ENCODE measurements around the gene GPSM1.

GPSM1 gene

DNA sequence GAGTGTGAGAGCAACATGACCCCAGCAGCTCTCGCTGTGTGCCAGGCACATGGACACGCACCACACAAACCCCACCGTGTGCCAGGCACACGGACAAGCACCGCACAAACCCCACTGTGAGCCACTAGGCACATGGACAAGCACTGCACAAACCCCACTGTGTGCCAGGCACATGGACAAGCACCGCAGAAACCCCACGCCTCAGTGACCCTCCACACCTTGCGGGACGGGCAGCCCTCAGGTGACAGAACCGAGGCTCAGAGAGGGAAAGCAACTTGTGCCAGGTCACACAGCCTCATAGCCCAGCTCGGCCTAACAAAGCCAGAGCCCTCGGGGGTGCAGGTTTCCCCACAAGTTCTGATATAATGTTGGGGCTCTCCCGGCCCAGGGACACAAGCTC lies 2.0 kb upstream of the GPSM1 start:
- TF ChIP-seq, protein P1, sequence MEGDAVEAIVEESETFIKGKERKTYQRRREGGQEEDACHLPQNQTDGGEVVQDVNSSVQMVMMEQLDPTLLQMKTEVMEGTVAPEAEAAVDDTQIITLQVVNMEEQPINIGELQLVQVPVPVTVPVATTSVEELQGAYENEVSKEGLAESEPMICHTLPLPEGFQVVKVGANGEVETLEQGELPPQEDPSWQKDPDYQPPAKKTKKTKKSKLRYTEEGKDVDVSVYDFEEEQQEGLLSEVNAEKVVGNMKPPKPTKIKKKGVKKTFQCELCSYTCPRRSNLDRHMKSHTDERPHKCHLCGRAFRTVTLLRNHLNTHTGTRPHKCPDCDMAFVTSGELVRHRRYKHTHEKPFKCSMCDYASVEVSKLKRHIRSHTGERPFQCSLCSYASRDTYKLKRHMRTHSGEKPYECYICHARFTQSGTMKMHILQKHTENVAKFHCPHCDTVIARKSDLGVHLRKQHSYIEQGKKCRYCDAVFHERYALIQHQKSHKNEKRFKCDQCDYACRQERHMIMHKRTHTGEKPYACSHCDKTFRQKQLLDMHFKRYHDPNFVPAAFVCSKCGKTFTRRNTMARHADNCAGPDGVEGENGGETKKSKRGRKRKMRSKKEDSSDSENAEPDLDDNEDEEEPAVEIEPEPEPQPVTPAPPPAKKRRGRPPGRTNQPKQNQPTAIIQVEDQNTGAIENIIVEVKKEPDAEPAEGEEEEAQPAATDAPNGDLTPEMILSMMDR (conservative IDR thresholded peaks at IDR 0.05; ENCODE audit: low read depth, low read length) = no peak
- no peaks in the 10 kb centered on the region for H3K4me1 ChIP-seq (ENCODE audit: low read depth, poor library complexity, severe bottlenecking)
- no peaks in the 10 kb centered on the region for H4K20me1 ChIP-seq (ENCODE audit: insufficient read depth)
- H3K27ac ChIP-seq = no peak overlapping the region
- no peak overlapping the region for H3K4me2 ChIP-seq
- peaks cover 87% of the 10 kb centered on the region for H3K27me3 ChIP-seq (ENCODE audit: insufficient read depth, low read depth)
- no peak overlapping the region for H3K4me3 ChIP-seq (IDR thresholded peaks at IDR 0.05; ENCODE audit: insufficient read depth, low read depth, low read length)
- no peaks in the 10 kb centered on the region for H3K36me3 ChIP-seq (ENCODE audit: insufficient read depth)
- H3K9ac ChIP-seq = no peak overlapping the region
- no peak overlapping the region for H2AFZ ChIP-seq (ENCODE audit: low read depth)
- no peaks in the 10 kb centered on the region for H3K79me2 ChIP-seq (ENCODE audit: insufficient read depth, low read depth)

DNA sequence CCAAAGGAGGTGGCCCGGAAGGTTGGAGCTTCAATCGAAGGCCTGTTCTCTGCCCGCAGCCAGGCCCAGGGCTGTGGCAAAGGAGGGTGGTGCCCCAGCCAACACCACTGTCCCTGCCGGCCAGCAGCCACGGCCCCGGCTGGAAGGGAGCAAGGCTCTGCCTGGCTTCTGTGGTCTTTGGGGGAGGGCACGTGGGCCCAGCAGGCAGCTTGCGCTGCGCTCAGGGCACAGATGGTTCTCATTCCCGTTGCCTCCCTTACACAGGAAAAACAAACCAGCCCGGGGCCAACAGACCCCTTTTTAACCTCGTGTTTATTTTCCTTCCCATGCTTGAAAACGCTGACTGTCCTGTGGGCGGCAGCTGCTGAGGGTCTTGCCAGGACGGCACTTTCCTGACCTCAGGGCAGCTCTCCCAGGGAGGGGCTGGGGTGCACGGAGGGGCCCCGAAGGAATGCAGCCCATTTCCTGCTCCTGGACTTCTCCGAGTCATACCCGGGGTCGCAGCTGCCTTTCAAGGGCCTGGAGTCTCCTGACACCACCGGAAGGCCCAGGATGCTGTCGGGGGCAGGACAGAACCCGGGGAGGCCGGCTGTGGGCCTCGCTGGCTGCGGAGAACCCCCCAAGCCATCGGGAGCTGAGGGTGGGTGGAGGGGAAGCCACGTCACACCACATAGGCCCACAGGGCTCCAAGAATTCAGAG lies 1.1 kb upstream of the GPSM1 start:
- H3K79me2 ChIP-seq (ENCODE audit: insufficient read depth, low read depth) = no peaks in the 10 kb centered on the region
- no peak overlapping the region for H3K9ac ChIP-seq
- peaks cover 87% of the 10 kb centered on the region for H3K27me3 ChIP-seq (ENCODE audit: insufficient read depth, low read depth)
- H3K4me1 ChIP-seq (ENCODE audit: low read depth, poor library complexity, severe bottlenecking) = no peaks in the 10 kb centered on the region
- H4K20me1 ChIP-seq (ENCODE audit: insufficient read depth) = no peaks in the 10 kb centered on the region
- no peak overlapping the region for H3K4me2 ChIP-seq
- H3K27ac ChIP-seq = no peak overlapping the region
- H3K4me3 ChIP-seq (IDR thresholded peaks at IDR 0.05; ENCODE audit: insufficient read depth, low read depth, low read length) = no peak overlapping the region
- no peaks in the 10 kb centered on the region for H3K36me3 ChIP-seq (ENCODE audit: insufficient read depth)
- no peak overlapping the region for H2AFZ ChIP-seq (ENCODE audit: low read depth)
- TF ChIP-seq, protein P1 (conservative IDR thresholded peaks at IDR 0.05; ENCODE audit: low read depth, low read length) = no peak

DNA sequence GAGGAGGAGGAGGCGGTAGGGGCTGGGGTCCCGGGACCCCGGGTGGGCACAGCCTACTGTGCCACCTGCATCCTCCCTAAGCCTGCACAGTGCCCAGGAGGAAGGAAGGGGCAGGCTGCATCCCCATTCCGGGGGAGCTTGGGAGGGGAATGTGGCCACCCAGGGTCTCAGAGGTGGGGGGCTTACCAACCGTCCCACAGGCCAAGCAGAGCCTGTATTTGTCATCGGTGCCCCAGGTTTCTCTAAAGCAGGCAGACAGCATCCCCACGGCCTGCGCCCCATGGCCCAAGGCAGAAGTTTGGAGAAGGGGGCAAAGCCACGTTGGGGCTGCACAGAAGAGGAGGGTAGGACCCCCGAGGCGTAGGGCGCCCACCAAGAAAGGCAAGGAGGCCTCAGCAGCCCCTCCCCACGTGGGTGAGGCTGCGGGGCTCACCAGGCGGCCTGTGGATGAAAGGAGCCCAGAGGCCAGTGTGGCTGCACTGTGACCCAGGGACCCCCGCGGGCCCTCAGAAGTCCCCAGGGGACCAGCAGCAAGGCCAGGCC lies 507 bp upstream of the GPSM1 start:
- no peak overlapping the region for H3K27ac ChIP-seq
- H3K79me2 ChIP-seq (ENCODE audit: insufficient read depth, low read depth) = no peaks in the 10 kb centered on the region
- H3K36me3 ChIP-seq (ENCODE audit: insufficient read depth) = no peaks in the 10 kb centered on the region
- H3K27me3 ChIP-seq (ENCODE audit: insufficient read depth, low read depth) = peaks cover 87% of the 10 kb centered on the region
- H3K4me3 ChIP-seq (IDR thresholded peaks at IDR 0.05; ENCODE audit: insufficient read depth, low read depth, low read length) = no peak overlapping the region
- H3K4me1 ChIP-seq (ENCODE audit: low read depth, poor library complexity, severe bottlenecking) = peaks cover 1% of the 10 kb centered on the region
- no peak overlapping the region for H3K9ac ChIP-seq
- TF ChIP-seq, protein P1 (conservative IDR thresholded peaks at IDR 0.05; ENCODE audit: low read depth, low read length) = no peak
- H3K4me2 ChIP-seq = no peak overlapping the region
- no peaks in the 10 kb centered on the region for H4K20me1 ChIP-seq (ENCODE audit: insufficient read depth)
- no peak overlapping the region for H2AFZ ChIP-seq (ENCODE audit: low read depth)

DNA sequence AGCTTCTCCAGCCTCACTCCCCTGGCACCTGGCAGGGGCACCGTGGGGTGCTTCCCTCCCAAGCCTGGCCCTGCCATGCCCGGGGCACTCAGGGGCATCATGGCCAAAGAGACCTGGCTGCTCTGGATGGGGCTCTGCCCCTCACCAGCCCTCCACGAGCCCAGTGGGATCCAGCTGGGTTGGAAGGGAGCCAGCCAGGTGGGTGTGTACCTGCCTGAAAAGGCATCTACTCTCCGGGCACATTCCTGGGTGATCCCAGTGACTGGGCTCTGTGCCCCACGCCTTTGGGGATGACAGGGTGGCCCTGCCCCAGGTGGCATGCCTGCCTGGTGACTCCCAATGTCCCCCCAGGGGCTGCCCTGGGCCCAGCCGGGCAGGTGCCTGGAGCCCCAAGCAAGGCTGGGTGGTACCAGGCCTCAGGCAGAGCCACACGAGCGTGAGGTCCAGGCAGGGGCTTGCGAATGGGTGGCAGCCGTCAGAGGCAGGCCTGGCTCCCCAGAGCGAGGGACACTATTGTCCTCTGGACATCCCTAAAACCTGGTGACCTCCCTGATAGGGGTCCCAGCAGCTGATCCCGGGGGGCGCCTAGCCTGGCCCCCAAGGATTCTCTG lies 777 bp downstream of the GPSM1 start:
- H2AFZ ChIP-seq (ENCODE audit: low read depth) = no peak overlapping the region
- peaks cover 7% of the 10 kb centered on the region for H3K4me1 ChIP-seq (ENCODE audit: low read depth, poor library complexity, severe bottlenecking)
- H4K20me1 ChIP-seq (ENCODE audit: insufficient read depth) = no peaks in the 10 kb centered on the region
- H3K79me2 ChIP-seq (ENCODE audit: insufficient read depth, low read depth) = no peaks in the 10 kb centered on the region
- no peak overlapping the region for H3K4me3 ChIP-seq (IDR thresholded peaks at IDR 0.05; ENCODE audit: insufficient read depth, low read depth, low read length)
- H3K36me3 ChIP-seq (ENCODE audit: insufficient read depth) = no peaks in the 10 kb centered on the region
- H3K27ac ChIP-seq = no peak overlapping the region
- TF ChIP-seq, protein P1 (conservative IDR thresholded peaks at IDR 0.05; ENCODE audit: low read depth, low read length) = no peak
- peaks cover 87% of the 10 kb centered on the region for H3K27me3 ChIP-seq (ENCODE audit: insufficient read depth, low read depth)
- H3K4me2 ChIP-seq = no peak overlapping the region
- H3K9ac ChIP-seq = no peak overlapping the region

All from KMS-11 (cell line).